HG03039 (cell line): Measurements from ENCODE around the gene FANCE.
A peak's percentile ranks its signal among the peaks of the same experiment; 100 is the strongest.

ENCODE experiments used
- ATAC-seq: cut with Tn5 transposase; IDR thresholded peaks from one replicate; pipeline ENCODE4 v1.9.1; 2021; ENCODE audit warnings: mild to moderate bottlenecking, moderate library complexity; ENCODE audit not compliant: unreplicated experiment

FANCE gene

GRCh38 chr6:35452183-35453090, at the start of gene FANCE:
Gene FANCE (plus strand): TSS chr6:35452338. CDS start chr6:35452546, 208 bp downstream.
- peak; percentile 88 for ATAC-seq

- ATAC-seq: no peak
Observed at GRCh38 chr6:35402856-35403191, 49.3 kb upstream of the FANCE start.

DNA sequence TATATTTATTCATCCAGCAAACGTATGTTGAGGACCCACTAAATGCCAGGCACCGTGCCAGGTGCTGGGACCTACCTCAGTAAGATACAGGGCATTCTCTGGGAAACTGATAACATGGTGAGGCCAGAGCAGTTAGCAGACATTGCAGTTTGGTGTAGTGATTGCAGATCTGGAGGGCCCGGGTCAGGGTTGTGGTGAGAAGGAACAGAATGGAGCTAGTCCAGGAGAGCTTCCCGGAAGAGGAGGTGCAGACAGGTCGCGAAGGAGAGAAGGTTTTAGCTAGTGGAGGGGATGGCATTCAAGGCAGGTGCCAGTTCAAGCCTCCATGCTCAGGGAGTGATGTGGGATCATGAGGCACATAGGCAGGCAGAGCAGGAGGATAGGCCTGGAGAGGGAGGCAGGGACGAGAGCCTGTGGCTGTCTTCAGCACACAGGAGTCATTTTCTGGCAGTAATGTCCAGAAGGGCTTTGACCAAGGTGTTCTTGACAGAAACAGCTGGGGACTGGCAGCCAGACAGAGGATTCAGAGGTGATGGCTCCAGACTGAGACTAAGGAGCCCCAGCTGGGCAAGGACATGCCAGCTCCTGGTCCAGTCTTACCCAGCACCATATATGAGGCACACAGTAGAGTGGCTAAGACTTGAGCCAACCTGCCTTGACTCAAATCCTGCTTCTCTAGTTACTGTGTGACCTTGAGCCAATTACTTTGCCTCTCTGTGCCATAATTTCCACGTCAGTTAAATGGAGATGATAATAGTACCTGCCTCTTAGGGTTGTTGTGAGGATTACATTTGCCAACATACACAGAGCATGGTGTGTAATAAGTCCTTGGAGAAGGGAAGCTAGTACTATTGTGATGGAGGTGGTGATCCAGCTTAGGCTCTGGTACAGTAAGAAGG, 48.3 kb upstream of the FANCE start:
- no peak for ATAC-seq

- ATAC-seq: no peak
Observed at GRCh38 chr6:35406711-35407485, 45.2 kb upstream of the FANCE start.

GRCh38 chr6:35409245-35409644, 42.9 kb upstream of the FANCE start:
- no peak for ATAC-seq

- ATAC-seq: no peak
Observed at GRCh38 chr6:35410131-35410530, 42.0 kb upstream of the FANCE start.

DNA sequence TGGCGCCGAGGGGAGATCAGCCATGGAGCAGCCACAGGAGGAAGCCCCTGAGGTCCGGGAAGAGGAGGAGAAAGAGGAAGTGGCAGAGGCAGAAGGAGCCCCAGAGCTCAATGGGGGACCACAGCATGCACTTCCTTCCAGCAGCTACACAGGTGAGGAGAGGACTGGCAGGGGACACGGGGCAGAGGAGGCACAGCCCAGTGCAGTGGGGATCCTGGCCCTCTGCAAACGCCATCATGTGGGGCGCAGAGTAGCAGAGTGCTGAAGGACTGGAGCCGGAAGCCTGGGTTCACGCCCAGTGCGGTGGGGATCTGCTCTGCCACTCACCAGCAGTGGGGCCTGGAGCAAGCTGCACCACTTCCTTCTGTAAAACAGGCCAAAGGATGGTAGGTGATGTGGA, 41.1 kb upstream of the FANCE start:
- ATAC-seq: no peak

- no peak for ATAC-seq
Observed at GRCh38 chr6:35412102-35412501, 40.0 kb upstream of the FANCE start.

DNA sequence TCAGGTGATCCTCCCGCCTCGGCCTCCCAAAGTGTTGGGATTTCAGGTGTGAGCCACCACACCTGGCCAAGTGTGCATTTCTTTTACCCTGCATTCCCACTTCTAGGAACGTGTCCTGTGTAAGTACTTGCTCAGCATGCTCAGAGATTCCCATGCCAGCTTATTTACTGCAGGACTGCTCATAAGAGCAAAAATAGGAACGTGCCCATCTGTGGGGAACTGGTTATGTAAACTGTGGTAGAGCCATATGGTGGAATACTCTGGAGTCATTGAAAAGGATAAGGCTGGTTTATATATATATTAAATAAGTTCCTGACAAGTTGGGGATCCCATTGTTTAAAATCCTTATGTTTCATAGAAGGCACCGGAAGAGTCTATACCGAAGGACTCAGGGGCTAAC, 38.2 kb upstream of the FANCE start:
- ATAC-seq: no peak

- ATAC-seq: no peak
Observed at GRCh38 chr6:35415065-35415891, 36.9 kb upstream of the FANCE start.

GRCh38 chr6:35417979-35418661, 34.0 kb upstream of the FANCE start:
- ATAC-seq: no peak

GRCh38 chr6:35419417-35419816, 32.7 kb upstream of the FANCE start:
- no peak for ATAC-seq

DNA sequence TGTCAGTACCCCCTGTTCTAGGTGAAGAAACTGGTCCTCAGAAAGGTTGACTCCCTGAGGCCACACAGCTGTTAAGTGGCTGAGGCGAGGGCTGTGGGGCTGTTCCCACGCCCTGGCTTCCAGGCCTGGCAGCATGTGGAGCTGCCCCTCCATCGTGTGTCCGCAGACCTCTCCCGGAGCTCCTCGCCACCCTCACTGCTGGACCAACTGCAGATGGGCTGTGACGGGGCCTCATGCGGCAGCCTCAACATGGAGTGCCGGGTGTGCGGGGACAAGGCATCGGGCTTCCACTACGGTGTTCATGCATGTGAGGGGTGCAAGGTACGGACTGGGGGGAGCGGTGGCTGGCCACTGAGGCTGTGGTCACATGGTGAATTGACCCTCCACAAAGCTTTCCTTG, 32.2 kb upstream of the FANCE start:
- no peak for ATAC-seq

- no peak for ATAC-seq
Observed at GRCh38 chr6:35425284-35425683, 26.9 kb upstream of the FANCE start.

GRCh38 chr6:35426074-35426473, 26.1 kb upstream of the FANCE start:
- no peak for ATAC-seq

GRCh38 chr6:35427435-35427834, 24.7 kb upstream of the FANCE start:
- ATAC-seq: no peak

DNA sequence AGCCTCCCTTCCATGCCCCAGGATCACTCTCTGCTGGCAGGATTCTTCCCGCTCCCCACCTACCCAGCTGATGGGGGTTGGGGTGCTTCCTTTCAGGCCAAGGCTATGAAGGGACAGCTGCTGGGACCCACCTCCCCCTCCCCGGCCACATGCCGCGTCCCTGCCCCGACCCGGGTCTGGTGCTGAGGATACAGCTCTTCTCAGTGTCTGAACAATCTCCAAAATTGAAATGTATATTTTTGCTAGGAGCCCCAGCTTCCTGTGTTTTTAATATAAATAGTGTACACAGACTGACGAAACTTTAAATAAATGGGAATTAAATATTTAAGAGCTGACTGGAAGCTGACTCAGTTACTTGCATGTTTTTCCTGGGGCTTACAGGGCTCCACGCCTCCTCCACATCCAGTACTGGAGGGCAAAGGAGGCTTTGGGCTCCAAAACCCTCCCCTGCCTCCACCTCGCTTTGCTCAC, 24.3 kb upstream of the FANCE start:
- no peak for ATAC-seq

DNA sequence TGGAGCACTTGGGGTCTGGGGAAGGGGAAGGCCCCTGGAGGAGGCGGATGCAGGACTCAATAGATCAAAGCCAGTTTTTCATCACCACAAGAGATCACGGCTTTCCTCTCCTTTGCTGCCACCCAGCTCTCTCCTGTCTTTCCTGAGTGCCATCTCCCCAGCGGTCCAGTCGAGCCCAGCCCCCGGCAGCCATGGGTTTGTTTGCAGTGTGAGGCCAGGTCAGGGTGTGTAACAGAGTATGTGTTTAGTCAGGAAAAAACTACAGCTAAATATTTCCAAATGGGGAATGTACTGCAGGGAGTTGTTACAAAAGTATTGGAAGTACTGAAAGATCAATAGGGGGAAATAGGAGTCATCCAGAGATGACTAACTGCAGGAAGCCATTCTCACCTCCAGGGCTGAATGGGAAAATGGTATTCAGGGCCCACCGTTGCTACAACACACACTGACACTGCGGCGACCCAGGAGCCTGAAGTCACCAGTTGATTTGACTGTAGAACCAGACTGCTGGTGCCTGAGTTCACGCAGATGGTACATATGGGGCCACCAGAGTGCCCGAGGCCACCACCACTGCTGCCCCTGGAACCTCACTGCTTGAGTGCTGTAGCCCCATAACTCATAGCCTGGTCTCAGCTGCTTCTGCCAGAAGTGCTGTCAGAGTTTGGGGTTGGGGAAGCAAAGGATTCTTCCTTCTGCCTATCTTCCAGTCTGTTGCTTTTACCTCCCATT, 23.6 kb upstream of the FANCE start:
- ATAC-seq: no peak

- ATAC-seq: no peak
Observed at GRCh38 chr6:35429463-35429862, 22.7 kb upstream of the FANCE start.
